MM.1S (cell line): ENCODE data around the gene NUDT1.
"Not testable (repeated sequence)": the region's sequence is repeated elsewhere in the genome, so short reads cannot be mapped to it uniquely, and the experiment has no call there.

Source experiments
- DNase-seq: peaks from one replicate; pipeline ENCODE4 v3.0.0-alpha.2; 2015
- H2AFZ ChIP-seq: fragments of 300-600 bp; sonication (generic); 2 replicates; pipeline ENCODE4 v1.6.0; 2016; ENCODE audit warnings: antibody characterized with exemption, low read length
- H3F3A ChIP-seq: fragments of 300-600 bp; sonication (generic); 2 replicates; pipeline ENCODE4 v1.6.1; 2016; ENCODE audit warnings: mild to moderate bottlenecking, antibody characterized with exemption, low read length, moderate library complexity, mixed read lengths; ENCODE audit not compliant: insufficient read depth
- H3K27ac ChIP-seq: fragments of 300-600 bp; sonication (generic); 2 replicates; pipeline ENCODE4 v1.5.1; 2016; ENCODE audit warnings: mild to moderate bottlenecking, low read length
- H3K27me3 ChIP-seq: fragments of 300-600 bp; sonication (generic); replicated peaks from 2 replicates; pipeline ENCODE4 v1.6.0; 2016; ENCODE audit warnings: low read length; ENCODE audit not compliant: insufficient read depth
- H3K36me3 ChIP-seq: fragments of 300-600 bp; sonication (generic); replicated peaks from 2 replicates; pipeline ENCODE4 v1.6.1; 2016; ENCODE audit warnings: mild to moderate bottlenecking, low read length, mixed read lengths; ENCODE audit not compliant: insufficient read depth
- H3K4me1 ChIP-seq: fragments of 300-600 bp; sonication (generic); 2 replicates; pipeline ENCODE4 v1.6.1; 2016; ENCODE audit warnings: low read length, mixed read lengths
- H3K4me2 ChIP-seq: fragments of 300-600 bp; sonication (generic); 2 replicates; pipeline ENCODE4 v1.6.0; 2016; ENCODE audit warnings: low read depth, low read length
- H3K4me3 ChIP-seq: fragments of 300-600 bp; sonication (generic); 2 replicates; pipeline ENCODE4 v1.5.1; 2016; ENCODE audit warnings: low read length, mixed read lengths
- H3K79me2 ChIP-seq: fragments of 300-600 bp; sonication (generic); 2 replicates; pipeline ENCODE4 v1.6.1; 2016; ENCODE audit warnings: mixed run types, low read length, mixed read lengths
- H3K9ac ChIP-seq: fragments of 300-600 bp; sonication (generic); 2 replicates; pipeline ENCODE4 v1.6.1; 2016; ENCODE audit warnings: low read length, mixed read lengths
- H3K9me2 ChIP-seq: fragments of 300-600 bp; sonication (generic); replicated peaks from 2 replicates; pipeline ENCODE4 v1.6.1; 2016; ENCODE audit warnings: mild to moderate bottlenecking, low read length, mixed read lengths; ENCODE audit not compliant: insufficient read depth
- H3K9me3 ChIP-seq: fragments of 300-600 bp; sonication (generic); replicated peaks from 2 replicates; pipeline ENCODE4 v1.6.1; 2016; ENCODE audit warnings: mild to moderate bottlenecking, low read length, mixed read lengths; ENCODE audit not compliant: insufficient read depth
- H4K20me1 ChIP-seq: fragments of 300-600 bp; sonication (generic); 2 replicates; pipeline ENCODE4 v1.6.1; 2016; ENCODE audit warnings: mild to moderate bottlenecking, low read length, moderate library complexity, mixed read lengths; ENCODE audit not compliant: insufficient read depth
- CTCF ChIP-seq: fragments of 300-600 bp; sonication (generic); IDR thresholded peaks from 2 replicates; pipeline ENCODE4 v1.5.1; 2016; ENCODE audit warnings: antibody characterized with exemption, low read length, mixed read lengths
- EZH2 ChIP-seq: fragments of 300-600 bp; sonication (generic); optimal IDR thresholded peaks from 2 replicates; pipeline ENCODE3; 2017; ENCODE audit warnings: low read depth, mild to moderate bottlenecking, antibody characterized with exemption, low read length, mixed read lengths
- EZH2phosphoT487 ChIP-seq: fragments of 300-600 bp; sonication (generic); IDR thresholded peaks from 2 replicates; pipeline ENCODE4 v1.6.1; 2018; ENCODE audit warnings: antibody characterized with exemption, low read length

The NUDT1 gene

GRCh38 chr7:2263176-2263575 lies 21.1 kb downstream of the NUDT1 start:
- H3K9ac ChIP-seq, result no peak overlapping the region
- H2AFZ ChIP-seq, result no peak overlapping the region
- no peaks in the 10 kb centered on the region for H3K9me2 ChIP-seq
- H3F3A ChIP-seq, result no peaks in the 10 kb centered on the region
- no peak overlapping the region for H3K4me3 ChIP-seq
- no peak overlapping the region for H3K4me2 ChIP-seq
- H3K79me2 ChIP-seq, result no peaks in the 10 kb centered on the region
- TF ChIP-seq EZH2phosphoT487 (no peak), CTCF (no peak), EZH2 (no peak)
- no peaks in the 10 kb centered on the region for H3K36me3 ChIP-seq
- H3K4me1 ChIP-seq, result no peaks in the 10 kb centered on the region
- H3K9me3 ChIP-seq, result no peaks in the 10 kb centered on the region
- no peak overlapping the region for H3K27ac ChIP-seq
- H3K27me3 ChIP-seq, result no peaks in the 10 kb centered on the region
- DNase-seq, result no peak
- no peaks in the 10 kb centered on the region for H4K20me1 ChIP-seq

- Histone ChIP-seq H3K27ac (no peak overlapping the region), H3K79me2 (no peaks in the 10 kb centered on the region), H3K9me3 (no peaks in the 10 kb centered on the region), H3F3A (no peaks in the 10 kb centered on the region), H3K4me1 (no peaks in the 10 kb centered on the region), H2AFZ (no peak overlapping the region), H3K36me3 (no peaks in the 10 kb centered on the region), H3K4me3 (no peak overlapping the region), H3K9ac (no peak overlapping the region), H4K20me1 (no peaks in the 10 kb centered on the region), H3K4me2 (no peak overlapping the region), H3K9me2 (no peaks in the 10 kb centered on the region), H3K27me3 (no peaks in the 10 kb centered on the region)
- no peak for TF ChIP-seq EZH2
- no peak for DNase-seq
These were observed 22.1 kb downstream of the NUDT1 start for GRCh38 chr7:2264158-2264557.

GRCh38 chr7:2266911-2267310 lies 24.9 kb downstream of the NUDT1 start:
- Histone ChIP-seq H3K27ac (no peak overlapping the region), H3F3A (no peaks in the 10 kb centered on the region), H3K4me2 (no peak overlapping the region), H3K36me3 (no peaks in the 10 kb centered on the region), H4K20me1 (no peaks in the 10 kb centered on the region), H3K4me1 (no peaks in the 10 kb centered on the region), H2AFZ (no peak overlapping the region), H3K9ac (no peak overlapping the region), H3K9me2 (no peaks in the 10 kb centered on the region), H3K27me3 (no peaks in the 10 kb centered on the region), H3K79me2 (no peaks in the 10 kb centered on the region), H3K9me3 (no peaks in the 10 kb centered on the region), H3K4me3 (no peak overlapping the region)
- DNase-seq, result no peak
- no peak for TF ChIP-seq EZH2phosphoT487
- no peak for TF ChIP-seq CTCF
- TF ChIP-seq EZH2, result no peak

- not testable (repeated sequence) for H3K27ac ChIP-seq, H3F3A ChIP-seq, H3K9me3 ChIP-seq, H3K4me2 ChIP-seq, H3K9me2 ChIP-seq, H3K4me3 ChIP-seq, H2AFZ ChIP-seq, H3K36me3 ChIP-seq, H3K9ac ChIP-seq, H3K4me1 ChIP-seq, H3K79me2 ChIP-seq, H3K27me3 ChIP-seq, H4K20me1 ChIP-seq, DNase-seq
These were observed 27.3 kb downstream of the NUDT1 start for GRCh38 chr7:2269089-2269990.
